NCI-H1048 (cell line): ENCODE data around the gene PDSS2.
"Not testable (repeated sequence)": the region's sequence is repeated elsewhere in the genome, so short reads cannot be mapped to it uniquely, and the experiment has no call there.

Source experiments
- DNase-seq: peaks from one replicate; lab custom pipeline; 2025; lab: John Stamatoyannopoulos, UW

The PDSS2 gene

GRCh38 chr6:107154801-107155160 lies 304.6 kb downstream of the PDSS2 start:
- no peak for DNase-seq

GRCh38 chr6:107154131-107154800 lies 305.1 kb downstream of the PDSS2 start:
- DNase-seq: no peak

GRCh38 chr6:107152638-107153430 lies 306.5 kb downstream of the PDSS2 start:
- no peak for DNase-seq

GRCh38 chr6:107144666-107145065 lies 314.7 kb downstream of the PDSS2 start:
- DNase-seq: no peak

GRCh38 chr6:107144014-107144413 lies 315.4 kb downstream of the PDSS2 start:
- no peak for DNase-seq

- DNase-seq: no peak
These were observed 318.8 kb downstream of the PDSS2 start for GRCh38 chr6:107140581-107140980.

- DNase-seq: not testable (repeated sequence)
These were observed 323.0 kb downstream of the PDSS2 start for GRCh38 chr6:107136324-107136723.

- not testable (repeated sequence) for DNase-seq
These were observed 324.2 kb downstream of the PDSS2 start for GRCh38 chr6:107135048-107135680.

GRCh38 chr6:107132330-107132954 lies 326.9 kb downstream of the PDSS2 start:
- DNase-seq: no peak

GRCh38 chr6:107129370-107129925 lies 329.9 kb downstream of the PDSS2 start:
- DNase-seq: no peak

GRCh38 chr6:107128577-107128976 lies 330.8 kb downstream of the PDSS2 start:
- no peak for DNase-seq

- DNase-seq: no peak
These were observed 331.2 kb downstream of the PDSS2 start for GRCh38 chr6:107128175-107128574.

- no peak for DNase-seq
These were observed 333.6 kb downstream of the PDSS2 start for GRCh38 chr6:107125771-107126170.

GRCh38 chr6:107124934-107125348 lies 334.4 kb downstream of the PDSS2 start:
- DNase-seq: no peak

- DNase-seq: no peak
These were observed 335.9 kb downstream of the PDSS2 start for GRCh38 chr6:107123501-107123900.

- no peak for DNase-seq
These were observed 336.6 kb downstream of the PDSS2 start for GRCh38 chr6:107122748-107123147.

- DNase-seq: no peak
These were observed 337.3 kb downstream of the PDSS2 start for GRCh38 chr6:107121964-107122495.

- DNase-seq: no peak
These were observed 338.1 kb downstream of the PDSS2 start for GRCh38 chr6:107121266-107121665.

- DNase-seq: no peak
These were observed 339.0 kb downstream of the PDSS2 start for GRCh38 chr6:107120404-107120803.

GRCh38 chr6:107118976-107119375 lies 340.4 kb downstream of the PDSS2 start:
- no peak for DNase-seq

- DNase-seq: not testable (repeated sequence)
These were observed 340.8 kb downstream of the PDSS2 start for GRCh38 chr6:107118540-107118939.

- DNase-seq: no peak
These were observed 342.4 kb downstream of the PDSS2 start for GRCh38 chr6:107116931-107117330.
